GM18505 (cell line): ENCODE measurements around the gene EPHA1.
"Not testable (repeated sequence)": the region's sequence is repeated elsewhere in the genome, so short reads cannot be mapped to it uniquely, and the experiment has no call there.

ENCODE experiments used
- ATAC-seq: cut with Tn5 transposase; IDR thresholded peaks from one replicate; pipeline ENCODE4 v1.9.1; 2021; ENCODE audit not compliant: unreplicated experiment
- POLR2A ChIP-seq: IDR thresholded peaks from 4 replicates; pipeline ENCODE4 v1.6.1; 2011; ENCODE audit warnings: borderline replicate concordance; ENCODE audit not compliant: insufficient read depth, insufficient read length; ENCODE audit errors: extremely low read depth

Gene EPHA1

DNA sequence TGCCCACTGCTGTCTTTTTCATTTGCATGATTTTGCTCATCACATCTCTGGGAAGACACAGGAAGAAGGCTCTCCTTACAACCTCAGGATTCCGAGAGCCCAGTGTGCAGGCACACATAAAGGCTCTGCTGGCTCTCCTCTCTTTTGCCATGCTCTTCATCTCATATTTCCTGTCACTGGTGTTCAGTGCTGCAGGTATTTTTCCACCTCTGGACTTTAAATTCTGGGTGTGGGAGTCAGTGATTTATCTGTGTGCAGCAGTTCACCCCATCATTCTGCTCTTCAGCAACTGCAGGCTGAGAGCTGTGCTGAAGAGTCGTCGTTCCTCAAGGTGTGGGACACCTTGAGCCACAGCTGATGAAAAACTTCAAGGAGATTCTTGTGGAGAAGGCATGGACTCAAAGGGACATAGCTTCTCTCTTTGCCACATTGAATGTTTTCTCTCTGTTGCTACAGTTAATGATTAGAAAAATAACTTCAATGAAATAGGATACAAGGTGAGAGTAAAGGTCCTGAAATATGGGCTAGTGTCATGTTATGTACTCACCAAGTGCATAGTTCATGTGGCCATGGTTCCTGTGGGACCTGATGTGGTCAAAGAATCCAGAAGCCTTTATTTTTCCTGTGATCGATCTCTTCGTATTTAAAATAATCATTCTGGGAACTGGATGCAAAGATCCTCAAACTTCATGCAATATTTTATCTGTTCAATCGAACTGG, 35.6 kb upstream of the EPHA1 start:
- no peak for ATAC-seq

DNA sequence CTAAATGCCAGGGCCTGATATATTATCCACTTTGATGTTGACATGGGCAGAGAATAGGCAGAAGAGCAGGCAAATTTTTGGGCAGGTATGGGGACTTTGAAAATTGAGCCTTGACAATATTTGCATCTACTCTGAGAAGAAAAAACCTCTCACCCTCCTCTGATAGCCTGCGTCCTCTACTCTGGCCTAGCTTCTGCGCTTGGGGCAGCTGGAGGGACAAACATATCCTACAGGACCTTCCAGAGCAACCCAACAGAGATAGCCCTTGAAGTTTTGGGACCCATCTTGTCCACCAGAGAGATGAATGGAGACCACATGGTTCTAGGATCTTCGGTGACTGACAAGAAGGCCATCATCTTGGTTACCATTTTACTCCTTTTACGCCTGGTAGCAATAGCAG, 34.5 kb upstream of the EPHA1 start, which contains the start of gene TAS2R60:
TSS of gene TAS2R60 (plus strand) at position 301 of the 400 bp plus-strand sequence. CDS start at position 301, 0 bp downstream.
- no peak for TF ChIP-seq POLR2A
- no peak for ATAC-seq

More for the DNA sequence above, 35.6 kb upstream of the EPHA1 start:
- no peak for TF ChIP-seq POLR2A

DNA sequence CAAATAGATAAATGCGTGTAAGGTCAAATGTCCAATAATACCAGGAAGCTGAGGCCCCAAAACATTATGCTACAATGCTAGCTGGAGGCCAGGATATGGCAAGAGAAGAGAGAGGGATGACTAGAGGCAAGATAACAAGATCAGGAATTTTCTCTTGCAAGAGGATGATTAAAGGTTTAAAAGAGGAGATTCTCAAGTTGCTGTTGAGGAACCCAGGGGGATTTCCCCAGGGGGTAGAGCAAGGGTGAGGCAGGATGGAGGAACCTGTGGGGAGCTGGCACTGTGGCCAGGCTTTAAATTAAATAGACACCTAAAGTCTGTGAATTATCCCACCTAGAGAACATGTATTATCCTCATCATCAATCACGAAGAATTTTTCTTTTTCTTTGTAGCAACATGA, 31.2 kb upstream of the EPHA1 start:
- no peak for TF ChIP-seq POLR2A
- ATAC-seq, result no peak

DNA sequence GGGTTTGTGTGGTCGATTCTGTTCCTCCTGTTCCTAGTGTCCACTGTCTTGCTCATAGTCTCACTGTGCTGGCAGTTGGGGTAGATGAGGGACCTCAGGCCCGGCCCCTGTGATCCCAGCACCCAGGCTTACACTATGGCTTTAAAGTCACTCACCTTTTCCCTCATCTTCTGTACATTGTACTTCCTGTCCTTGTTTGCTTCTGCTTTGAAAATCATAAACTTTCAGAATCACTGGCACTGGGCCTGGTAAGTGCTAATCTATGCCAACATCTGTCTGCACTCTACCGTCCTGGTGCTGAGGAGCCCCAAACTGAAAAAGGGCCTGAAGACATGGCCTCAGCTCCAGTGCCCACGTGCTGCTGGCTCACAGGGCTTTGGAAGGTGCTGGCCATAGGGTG, 28.9 kb upstream of the EPHA1 start:
- TF ChIP-seq POLR2A, result no peak
- no peak for ATAC-seq

DNA sequence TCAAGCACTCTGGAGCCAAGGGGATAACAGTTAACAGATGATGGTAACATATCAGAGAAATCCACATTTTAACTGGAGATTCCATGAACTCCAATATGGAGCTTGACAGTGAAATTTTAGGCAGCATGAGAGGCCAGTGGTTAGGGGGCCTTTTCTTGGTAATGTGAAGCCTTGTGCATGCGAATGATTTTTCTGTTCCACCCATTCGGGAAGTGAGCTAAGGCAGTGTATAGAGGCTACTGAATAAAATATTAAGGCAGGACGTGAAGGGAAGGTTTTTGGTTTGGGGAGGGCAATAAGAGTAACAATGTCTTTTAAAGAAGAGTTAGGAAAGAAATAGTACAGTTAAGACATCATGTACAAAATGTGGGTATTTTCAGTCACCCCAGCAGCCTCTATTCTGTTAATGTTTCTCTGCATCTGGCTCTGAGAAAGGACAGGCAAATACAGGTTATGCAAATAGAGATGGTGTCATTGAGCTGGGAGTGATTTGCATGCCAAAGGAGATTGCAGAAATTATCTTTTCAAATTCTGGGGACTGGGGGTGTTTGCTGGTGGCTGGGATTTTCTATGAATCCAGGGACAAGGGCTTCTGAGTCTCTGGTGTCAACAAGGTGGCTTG, 27.8 kb upstream of the EPHA1 start:
- TF ChIP-seq POLR2A, result no peak
- ATAC-seq, result peak; percentile 60

DNA sequence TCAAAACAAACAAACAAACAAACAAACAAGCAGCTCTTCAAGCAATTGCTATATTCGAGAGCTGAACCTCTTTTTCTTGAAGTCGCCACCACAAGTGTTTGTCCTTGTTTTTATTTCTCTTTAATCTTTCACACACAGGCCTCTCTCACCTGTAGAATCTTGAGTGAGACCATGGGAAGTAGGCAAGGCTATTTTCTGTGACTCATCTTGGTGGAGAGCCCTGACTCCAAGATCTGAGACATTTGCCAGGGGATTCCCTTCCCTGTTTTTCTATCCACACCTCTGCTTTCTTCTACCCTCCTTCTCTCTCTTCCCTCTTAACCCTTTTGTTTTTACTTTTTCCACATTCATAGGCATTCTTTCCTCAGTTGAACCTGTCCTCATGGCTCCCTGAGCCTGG, 26.6 kb upstream of the EPHA1 start:
- no peak for TF ChIP-seq POLR2A
- ATAC-seq, result no peak

DNA sequence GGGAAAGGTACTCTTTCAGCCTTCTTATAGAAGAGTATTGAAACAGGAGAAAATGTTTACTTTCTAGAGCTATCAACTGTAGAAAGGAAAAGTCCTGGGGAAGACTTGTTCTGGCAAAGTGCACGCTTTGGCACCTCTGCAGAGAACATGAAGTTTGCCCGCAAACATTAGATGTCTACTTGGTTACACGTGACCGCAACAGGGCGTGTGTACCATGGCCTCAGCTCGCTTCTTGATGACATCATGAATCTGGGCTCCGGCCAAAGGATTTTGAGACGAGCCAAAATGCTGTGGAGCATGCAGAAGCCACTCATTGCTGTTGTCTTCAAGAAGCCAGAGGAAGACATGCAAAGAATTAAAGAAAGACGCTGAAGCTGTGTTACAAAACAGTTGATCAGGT, 26.0 kb upstream of the EPHA1 start:
- no peak for ATAC-seq
- TF ChIP-seq POLR2A, result no peak

DNA sequence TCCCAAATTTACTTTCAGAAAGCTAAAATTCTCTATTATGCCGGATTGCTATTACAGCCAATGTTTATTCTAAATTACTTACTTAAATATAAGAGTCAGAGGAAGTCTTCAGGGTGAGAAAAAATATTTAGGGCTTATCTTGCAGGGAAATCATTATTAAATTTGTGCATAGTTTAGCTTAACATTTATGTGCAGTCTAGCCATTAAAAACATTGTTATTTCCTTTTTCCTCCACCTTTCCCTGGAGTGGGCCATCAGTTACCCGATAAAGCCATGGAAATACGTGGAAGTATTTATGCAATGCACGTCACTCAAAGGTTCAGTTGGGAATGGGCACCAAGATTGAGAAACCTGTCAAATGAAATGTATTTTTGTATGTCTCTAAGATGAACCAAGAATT, 25.1 kb upstream of the EPHA1 start:
- ATAC-seq, result no peak
- no peak for TF ChIP-seq POLR2A

DNA sequence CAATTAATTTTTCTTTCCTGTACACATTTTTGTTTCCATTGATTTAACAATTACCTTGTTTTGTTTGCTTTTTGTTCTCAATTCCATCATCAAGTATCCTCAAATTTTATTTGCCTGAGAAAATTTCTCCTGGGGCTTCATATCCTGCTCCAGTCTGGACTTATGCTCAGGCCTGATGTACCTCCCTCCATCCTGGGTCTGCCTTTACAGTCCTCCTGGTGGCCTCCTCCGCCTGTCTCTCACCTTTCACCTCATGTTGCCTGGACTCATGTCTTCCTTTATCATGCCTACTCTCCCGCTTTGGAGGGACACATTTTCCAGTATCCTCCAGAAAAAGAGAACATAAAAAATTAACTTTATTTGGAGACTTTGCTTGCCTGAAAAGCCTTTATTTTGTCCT, 22.5 kb upstream of the EPHA1 start:
- TF ChIP-seq POLR2A, result no peak
- ATAC-seq, result no peak

DNA sequence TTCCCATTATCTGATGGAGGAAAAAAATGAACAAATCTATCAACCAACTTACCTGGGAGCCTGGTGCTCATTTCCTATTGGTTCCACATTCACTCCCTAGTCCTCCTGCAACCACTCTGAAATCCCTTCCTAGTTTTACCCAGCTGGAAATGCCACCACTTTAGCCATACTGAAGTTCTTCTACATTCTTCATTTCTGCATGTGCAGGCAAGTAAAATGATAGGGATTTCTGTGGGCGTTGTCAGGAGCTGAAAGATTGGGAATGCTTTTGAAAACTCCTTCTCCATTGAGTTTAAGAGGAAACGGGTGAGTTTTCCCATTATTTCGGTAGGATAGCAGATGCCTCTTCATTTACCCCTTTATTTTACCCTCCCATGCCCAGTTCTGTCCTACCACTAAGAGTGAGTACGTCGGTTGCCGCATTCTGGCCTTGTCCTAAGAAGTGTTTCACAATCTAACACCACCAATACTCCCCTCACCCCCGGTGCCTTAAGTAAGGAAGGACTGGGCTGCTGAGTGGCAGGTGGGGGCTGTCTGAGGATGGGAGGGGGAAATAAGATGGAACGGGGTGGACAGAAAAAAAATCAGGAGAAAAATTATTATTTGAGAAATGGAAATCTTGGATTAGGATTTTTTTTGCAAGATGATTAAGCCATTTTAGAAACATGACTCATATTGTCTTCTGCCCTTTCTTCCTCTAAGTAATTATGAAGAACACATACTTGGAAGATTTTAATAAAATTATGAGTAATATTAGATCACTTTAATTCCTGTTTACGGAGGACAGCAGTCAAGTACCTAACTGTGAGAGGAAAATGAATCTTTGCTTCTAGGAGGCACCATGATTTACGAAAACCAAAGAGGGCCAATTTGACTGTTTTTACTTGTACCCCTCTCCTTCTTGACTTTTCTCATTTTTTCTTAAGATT, 21.4 kb upstream of the EPHA1 start:
- no peak for ATAC-seq
- no peak for TF ChIP-seq POLR2A

DNA sequence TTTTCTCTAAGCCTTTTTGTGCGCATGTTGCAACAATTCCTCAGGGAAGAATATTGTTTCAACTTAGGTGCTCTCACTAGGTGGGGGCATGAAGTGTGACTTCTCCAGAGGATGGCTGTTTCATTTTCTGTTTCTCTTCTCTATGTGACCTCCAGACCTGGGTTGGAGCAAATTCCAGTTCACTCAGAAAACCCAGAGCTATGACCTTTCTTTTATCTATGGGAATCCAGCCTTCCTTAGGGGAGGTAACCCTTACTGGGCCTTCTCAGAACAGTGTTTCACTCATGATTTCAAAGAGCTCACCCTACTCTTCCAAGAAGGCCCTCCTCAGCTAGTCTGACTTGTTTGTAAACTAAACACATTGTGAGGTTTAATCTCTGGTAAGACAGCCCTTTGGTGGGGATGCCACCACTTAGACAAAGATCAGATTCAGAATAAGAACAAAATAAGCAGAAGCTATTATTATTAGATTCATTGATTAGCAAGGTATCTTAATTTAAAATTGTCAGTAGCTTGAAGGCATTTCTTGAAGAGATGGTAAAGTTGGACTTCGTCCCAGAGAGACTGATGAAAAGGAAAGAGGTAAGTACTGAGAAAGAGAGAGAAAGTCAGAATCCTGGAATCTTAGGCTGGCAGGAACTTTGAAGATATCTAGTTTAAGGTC, 18.0 kb upstream of the EPHA1 start:
- no peak for TF ChIP-seq POLR2A
- no peak for ATAC-seq

DNA sequence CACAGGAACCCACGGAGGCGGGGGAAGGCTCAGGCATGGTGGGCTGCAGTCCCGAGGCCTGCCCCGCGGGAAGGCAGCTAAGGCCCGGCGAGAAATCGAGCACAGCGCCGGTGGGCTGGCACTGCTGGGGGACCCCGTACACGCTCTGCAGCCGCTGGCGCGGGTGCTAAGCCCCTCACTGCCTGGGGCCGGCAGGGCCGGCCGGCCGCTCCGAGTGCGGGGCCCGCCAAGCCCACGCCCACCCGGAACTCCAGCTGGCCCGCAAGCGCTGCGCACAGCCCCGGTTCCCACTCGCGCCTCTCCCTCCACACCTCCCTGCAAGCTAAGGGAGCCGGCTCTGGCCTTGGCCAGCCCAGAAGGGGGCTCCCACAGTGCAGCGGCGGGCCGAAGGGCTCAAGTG, 15.8 kb upstream of the EPHA1 start:
- not testable (repeated sequence) for ATAC-seq

DNA sequence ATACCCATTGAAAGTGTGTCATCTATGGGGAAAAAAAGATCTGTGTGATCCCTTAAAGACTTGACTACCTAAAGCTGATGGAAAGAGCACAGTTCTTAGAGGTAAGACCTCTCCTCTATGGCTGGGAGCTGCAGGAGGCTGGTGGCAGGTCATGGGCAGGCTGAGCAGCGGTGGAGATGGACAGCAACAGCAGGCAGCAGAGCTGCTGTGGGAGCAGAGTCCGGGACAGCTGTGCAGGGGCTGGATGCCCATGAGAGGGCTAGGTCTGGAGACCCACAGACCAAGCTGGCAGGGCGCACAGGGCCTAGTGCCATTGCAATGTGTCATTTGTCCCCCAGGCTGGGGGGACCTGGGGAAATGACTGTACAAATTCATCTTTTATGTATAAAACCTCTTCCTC, 13.4 kb upstream of the EPHA1 start:
- no peak for ATAC-seq
- no peak for TF ChIP-seq POLR2A

DNA sequence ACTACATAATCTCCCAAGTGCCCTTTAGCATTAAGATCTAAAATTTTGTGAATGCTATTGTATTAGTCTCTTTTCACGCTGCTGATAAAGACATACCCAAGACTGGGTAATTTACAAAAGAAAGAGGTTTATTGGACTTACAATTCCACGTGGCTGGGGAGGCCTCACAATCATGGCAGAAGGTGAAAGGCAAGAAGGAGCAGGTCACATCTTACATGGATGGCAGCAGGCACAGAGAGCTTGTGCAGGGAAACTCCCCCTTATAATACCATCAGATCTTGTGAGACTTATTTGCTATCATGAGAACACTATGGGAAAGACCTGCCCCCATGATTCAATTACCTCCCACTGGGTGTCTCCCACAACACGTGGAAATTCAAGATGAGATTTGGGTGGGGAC, 12.0 kb upstream of the EPHA1 start:
- not testable (repeated sequence) for ATAC-seq
